A673 (cell line): ENCODE data around the gene FBXL19. TPM values are rescaled to one million over a fixed set of nuclear protein-coding genes. Genes with fewer than 3 reads are reported as not detected.

Experiments
- BruUV-seq: library from RNA; stranded (reverse); fragments of 400-500 nt; replicated peaks from 2 replicates; lab custom pipeline; 2021; lab: Mats Ljungman, UMichigan
- CTCF ChIA-PET: fragments of 300-600 bp; sonication (Branson Sonifier 250); formaldehyde crosslinking; loops from one replicate; lab custom pipeline; 2022; ENCODE audit warnings: antibody characterized with exemption; lab: Charles Lee
- POLR2A ChIA-PET: fragments of 300-600 bp; sonication (Branson Sonifier 250); formaldehyde crosslinking; loops from one replicate; lab custom pipeline; 2022; ENCODE audit warnings: antibody characterized with exemption; ENCODE audit not compliant: low non-redundant PET; lab: Charles Lee
- DNase-seq: peaks from one replicate; pipeline ENCODE4 v3.0.0-alpha.2; 2015; ENCODE audit warnings: low spot score
- H3K27ac ChIP-seq: fragments of 200-600 bp; sonication (generic); 2 replicates; pipeline ENCODE4 v1.5.1; 2016; ENCODE audit warnings: mixed run types, low read depth, mild to moderate bottlenecking, mixed read lengths, antibody characterized with exemption, low read length; ENCODE audit not compliant: poor library complexity, severe bottlenecking
- H3K27me3 ChIP-seq: fragments of 200-600 bp; sonication (generic); replicated peaks from 2 replicates; pipeline ENCODE4 v1.6.1; 2017; ENCODE audit warnings: mixed run types, low read depth, mild to moderate bottlenecking, mixed read lengths, antibody characterized with exemption, low read length; ENCODE audit not compliant: insufficient read depth, poor library complexity
- H3K36me3 ChIP-seq: fragments of 200-600 bp; sonication (generic); 2 replicates; pipeline ENCODE4 v1.6.1; 2016; ENCODE audit warnings: mixed run types, mild to moderate bottlenecking, mixed read lengths, antibody characterized with exemption, low read length; ENCODE audit not compliant: insufficient read depth, poor library complexity, severe bottlenecking
- H3K4me1 ChIP-seq: fragments of 200-600 bp; sonication (generic); 2 replicates; pipeline ENCODE4 v1.6.1; 2017; ENCODE audit warnings: mixed run types, mild to moderate bottlenecking, mixed read lengths, antibody characterized with exemption, low read length; ENCODE audit not compliant: insufficient read depth, poor library complexity, severe bottlenecking
- H3K4me3 ChIP-seq: fragments of 200-600 bp; sonication (generic); 2 replicates; pipeline ENCODE4 v1.5.1; 2016; ENCODE audit warnings: low read depth, mixed run types, mild to moderate bottlenecking, mixed read lengths, low read length; ENCODE audit not compliant: poor library complexity, severe bottlenecking
- H3K9me3 ChIP-seq: fragments of 200-600 bp; sonication (generic); 2 replicates; pipeline ENCODE4 v1.6.1; 2016; ENCODE audit warnings: mixed run types, low read depth, mild to moderate bottlenecking, mixed read lengths, antibody characterized with exemption, low read length; ENCODE audit not compliant: poor library complexity, severe bottlenecking
- CTCF ChIP-seq: fragments of 300-800, 200-600 bp; sonication (generic); conservative IDR thresholded peaks from 2 replicates; pipeline ENCODE4 v1.5.1; 2017; ENCODE audit warnings: low read depth, mild to moderate bottlenecking, antibody characterized with exemption, low read length, moderate library complexity, mixed read lengths
- EZH2 ChIP-seq: fragments of 200-600 bp; sonication (generic); IDR thresholded peaks from 2 replicates; pipeline ENCODE4 v1.6.1; 2017; ENCODE audit warnings: borderline replicate concordance, low read depth, mild to moderate bottlenecking, mixed read lengths, antibody characterized with exemption, low read length; ENCODE audit not compliant: poor library complexity, severe bottlenecking
- intact Hi-C: fragments of 100-400 bp; cut with micrococcal nuclease; formaldehyde crosslinking; loops from one replicate; pipeline ENCODE4 v1.10.0; 2022; ENCODE audit not compliant: unreplicated experiment
- total RNA-seq: library from RNA; stranded (reverse); gene quantifications from 2 replicates; pipeline ENCODE4 v1.2.3, GENCODE V29; 2021

Gene FBXL19
- total RNA-seq, 1 experiment from 2014 or later, result 39.3 TPM

- H3K27me3 ChIP-seq, result no peaks in the 10 kb centered on the region
- BruUV-seq, result no TSS peak
- CTCF ChIA-PET, result no interaction called here
- POLR2A ChIA-PET, result no interaction called here
- DNase-seq, result no peak
- TF ChIP-seq EZH2 (no peak), CTCF (no peak)
- H3K9me3 ChIP-seq, result no peaks in the 10 kb centered on the region
- H3K27ac ChIP-seq, result no peak overlapping the region
- H3K36me3 ChIP-seq, result peaks cover 78% of the 10 kb centered on the region
- no peak overlapping the region for H3K4me3 ChIP-seq
- no peaks in the 10 kb centered on the region for H3K4me1 ChIP-seq
- intact Hi-C loops, result no loop called here
These were observed 42.1 kb downstream of the FBXL19 start for GRCh38 chr16:30965436-30965835.

GRCh38 chr16:30966033-30966619 lies 42.8 kb downstream of the FBXL19 start:
- Histone ChIP-seq H3K4me3 (no peak overlapping the region), H3K4me1 (no peaks in the 10 kb centered on the region), H3K27ac (no peak overlapping the region), H3K36me3 (peaks cover 78% of the 10 kb centered on the region), H3K9me3 (no peaks in the 10 kb centered on the region), H3K27me3 (no peaks in the 10 kb centered on the region)
- POLR2A ChIA-PET, result no interaction called here
- DNase-seq, result no peak
- CTCF ChIA-PET, result no interaction called here
- intact Hi-C loops, result no loop called here
- no TSS peak for BruUV-seq
- no peak for TF ChIP-seq EZH2
- no peak for TF ChIP-seq CTCF

- TF ChIP-seq CTCF (no peak), EZH2 (no peak)
- H3K36me3 ChIP-seq, result peaks cover 78% of the 10 kb centered on the region
- H3K4me3 ChIP-seq, result no peak overlapping the region
- BruUV-seq, result no TSS peak
- H3K4me1 ChIP-seq, result no peaks in the 10 kb centered on the region
- no peaks in the 10 kb centered on the region for H3K9me3 ChIP-seq
- no peak overlapping the region for H3K27ac ChIP-seq
- CTCF ChIA-PET, result no interaction called here
- intact Hi-C loops, result no loop called here
- POLR2A ChIA-PET, result no interaction called here
- H3K27me3 ChIP-seq, result no peaks in the 10 kb centered on the region
- DNase-seq, result no peak
These were observed 44.4 kb downstream of the FBXL19 start for GRCh38 chr16:30967795-30968194.
